IPS-NIHi11 (cell line): ENCODE measurements around the gene COL6A2.
"Not testable (repeated sequence)": the region's sequence is repeated elsewhere in the genome, so short reads cannot be mapped to it uniquely, and the experiment has no call there.

ENCODE experiments used
- DNase-seq: peaks from one replicate; pipeline ENCODE4 v3.0.0; 2012; ENCODE audit warnings: mixed read lengths, low spot score

The COL6A2 gene

GRCh38 chr21:46097336-46098293, at the start of gene COL6A2:
Gene COL6A2 (plus strand): TSS chr21:46098112.
- DNase-seq = peak; percentile 98

- DNase-seq = no peak
These were observed 48.7 kb upstream of the COL6A2 start for GRCh38 chr21:46048926-46049889.

- no peak for DNase-seq
These were observed 47.8 kb upstream of the COL6A2 start for GRCh38 chr21:46049890-46050667.

GRCh38 chr21:46050668-46051378, 47.1 kb upstream of the COL6A2 start:
- DNase-seq = no peak

GRCh38 chr21:46051379-46051770, 46.5 kb upstream of the COL6A2 start:
- no peak for DNase-seq

- no peak for DNase-seq
These were observed 45.9 kb upstream of the COL6A2 start for GRCh38 chr21:46051821-46052675.

GRCh38 chr21:46052703-46053651, 44.9 kb upstream of the COL6A2 start:
- DNase-seq = no peak

- DNase-seq = no peak
These were observed 43.9 kb upstream of the COL6A2 start for GRCh38 chr21:46054031-46054430.

GRCh38 chr21:46054451-46054881, 43.4 kb upstream of the COL6A2 start:
- DNase-seq = no peak

- DNase-seq = no peak
These were observed 42.0 kb upstream of the COL6A2 start for GRCh38 chr21:46055863-46056281.

- no peak for DNase-seq
These were observed 41.4 kb upstream of the COL6A2 start for GRCh38 chr21:46056450-46056903.

- DNase-seq = peak; percentile 8
These were observed 40.7 kb upstream of the COL6A2 start for GRCh38 chr21:46057111-46057709.

GRCh38 chr21:46057710-46058241, 40.1 kb upstream of the COL6A2 start:
- DNase-seq = no peak

GRCh38 chr21:46058431-46059145, 39.3 kb upstream of the COL6A2 start:
- DNase-seq = no peak

GRCh38 chr21:46059195-46059594, 38.7 kb upstream of the COL6A2 start:
- DNase-seq = no peak

- not testable (repeated sequence) for DNase-seq
These were observed 38.0 kb upstream of the COL6A2 start for GRCh38 chr21:46059711-46060455.

GRCh38 chr21:46060596-46061061, 37.3 kb upstream of the COL6A2 start:
- DNase-seq = no peak
